Sigmoid colon (tissue), 4 donors: ENCODE results near the gene HIBCH.

Experiments used
- EP300 ChIP-seq, 4 donors: sonication (generic); formaldehyde crosslinking; IDR thresholded peaks; one replicate each; pipeline ENCODE4 v1.6.1; 2017; ENCODE audit warnings: antibody characterized with exemption in 4 of 4
- POLR2A ChIP-seq, 2 donors: fragments of 450-650 bp; IDR thresholded peaks; one replicate each; pipeline ENCODE4 v1.6.1; 2016; ENCODE audit warnings: antibody characterized with exemption in 2 of 2, mild to moderate bottlenecking in 2 of 2, moderate library complexity in 2 of 2
- TF ChIP-seq, protein P1 (sequence below), 4 experiments: fragments of 450-650 bp in 3 of 4; fragments of 200-600 bp in 1 of 4; IDR thresholded peaks; one replicate each; pipeline ENCODE4 v1.5.1; 2016 to 2019; ENCODE audit warnings: antibody characterized with exemption in 4 of 4, mild to moderate bottlenecking in 3 of 4, moderate library complexity in 2 of 4

DNA sequence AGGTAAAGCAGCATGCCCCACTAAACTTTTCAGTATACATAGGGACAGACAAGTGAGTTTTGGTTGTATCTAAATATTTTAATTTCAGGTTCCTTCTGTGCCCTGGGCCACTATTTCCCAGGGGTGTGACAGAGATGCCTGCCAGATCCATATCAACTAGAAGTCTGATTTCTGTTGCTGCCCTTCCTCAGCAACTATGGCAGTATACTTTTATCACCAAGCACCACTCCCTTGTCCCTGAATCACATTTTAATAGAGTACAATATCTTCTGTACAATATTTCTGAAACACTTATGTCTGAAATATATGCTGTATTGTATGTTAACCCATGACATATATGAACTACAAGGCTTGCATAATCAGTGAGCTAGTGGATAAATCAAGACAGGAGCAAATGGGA, 117.6 kb downstream of the HIBCH start:
- TF ChIP-seq, protein P1, sequence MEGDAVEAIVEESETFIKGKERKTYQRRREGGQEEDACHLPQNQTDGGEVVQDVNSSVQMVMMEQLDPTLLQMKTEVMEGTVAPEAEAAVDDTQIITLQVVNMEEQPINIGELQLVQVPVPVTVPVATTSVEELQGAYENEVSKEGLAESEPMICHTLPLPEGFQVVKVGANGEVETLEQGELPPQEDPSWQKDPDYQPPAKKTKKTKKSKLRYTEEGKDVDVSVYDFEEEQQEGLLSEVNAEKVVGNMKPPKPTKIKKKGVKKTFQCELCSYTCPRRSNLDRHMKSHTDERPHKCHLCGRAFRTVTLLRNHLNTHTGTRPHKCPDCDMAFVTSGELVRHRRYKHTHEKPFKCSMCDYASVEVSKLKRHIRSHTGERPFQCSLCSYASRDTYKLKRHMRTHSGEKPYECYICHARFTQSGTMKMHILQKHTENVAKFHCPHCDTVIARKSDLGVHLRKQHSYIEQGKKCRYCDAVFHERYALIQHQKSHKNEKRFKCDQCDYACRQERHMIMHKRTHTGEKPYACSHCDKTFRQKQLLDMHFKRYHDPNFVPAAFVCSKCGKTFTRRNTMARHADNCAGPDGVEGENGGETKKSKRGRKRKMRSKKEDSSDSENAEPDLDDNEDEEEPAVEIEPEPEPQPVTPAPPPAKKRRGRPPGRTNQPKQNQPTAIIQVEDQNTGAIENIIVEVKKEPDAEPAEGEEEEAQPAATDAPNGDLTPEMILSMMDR (IDR thresholded peaks at IDR 0.05) = no peak
- no peak for TF ChIP-seq POLR2A (IDR thresholded peaks at IDR 0.05)
- TF ChIP-seq EP300 (IDR thresholded peaks at IDR 0.05) = no peak
